HG03442 (cell line): ENCODE measurements around the gene NADSYN1.

ENCODE experiments used
- ATAC-seq: cut with Tn5 transposase; IDR thresholded peaks from one replicate; pipeline ENCODE4 v1.9.1; 2021; ENCODE audit warnings: mild to moderate bottlenecking, moderate library complexity; ENCODE audit not compliant: unreplicated experiment

The NADSYN1 gene

GRCh38 chr11:71472357-71472885, 19.4 kb downstream of the NADSYN1 start:
- ATAC-seq, result no peak

- ATAC-seq, result no peak
Measured at GRCh38 chr11:71472941-71473792, 20.2 kb downstream of the NADSYN1 start.

- ATAC-seq, result no peak
Measured at GRCh38 chr11:71473793-71474080, 20.7 kb downstream of the NADSYN1 start.

GRCh38 chr11:71474141-71474770, 21.3 kb downstream of the NADSYN1 start:
- ATAC-seq, result no peak

- ATAC-seq, result no peak
Measured at GRCh38 chr11:71474771-71475483, 21.9 kb downstream of the NADSYN1 start.

- no peak for ATAC-seq
Measured at GRCh38 chr11:71476031-71476430, 23.0 kb downstream of the NADSYN1 start.

- ATAC-seq, result no peak
Measured at GRCh38 chr11:71476926-71477640, 24.1 kb downstream of the NADSYN1 start.

GRCh38 chr11:71477641-71478527, 24.9 kb downstream of the NADSYN1 start:
- ATAC-seq, result no peak

- no peak for ATAC-seq
Measured at GRCh38 chr11:71478528-71478840, 25.5 kb downstream of the NADSYN1 start.

- no peak for ATAC-seq
Measured at GRCh38 chr11:71481101-71481960, 28.3 kb downstream of the NADSYN1 start.

GRCh38 chr11:71482216-71482615, 29.2 kb downstream of the NADSYN1 start:
- ATAC-seq, result no peak

GRCh38 chr11:71482746-71483364, 29.9 kb downstream of the NADSYN1 start:
- ATAC-seq, result no peak

GRCh38 chr11:71483692-71484091, 30.7 kb downstream of the NADSYN1 start:
- ATAC-seq, result no peak

GRCh38 chr11:71484248-71485062, 31.5 kb downstream of the NADSYN1 start:
- ATAC-seq, result no peak

GRCh38 chr11:71485063-71485399, 32.0 kb downstream of the NADSYN1 start:
- ATAC-seq, result no peak

GRCh38 chr11:71485466-71485865, 32.5 kb downstream of the NADSYN1 start:
- no peak for ATAC-seq

GRCh38 chr11:71486320-71486719, 33.3 kb downstream of the NADSYN1 start:
- ATAC-seq, result no peak

GRCh38 chr11:71488681-71489270, 35.8 kb downstream of the NADSYN1 start:
- ATAC-seq, result no peak
